GM12878 (cell line): ENCODE data around the gene MAN1A1. TPM values are rescaled to one million over a fixed set of nuclear protein-coding genes. Genes with fewer than 3 reads are reported as not detected.

ENCODE experiments used
- BCL11A ChIP-seq: IDR thresholded peaks from 2 replicates; pipeline ENCODE4 v1.6.1; 2011; ENCODE audit warnings: low read depth, low read length
- CBX3 ChIP-seq: fragments of 200-600 bp; sonication (generic); IDR thresholded peaks from 2 replicates; pipeline ENCODE4 v1.6.1; 2016; ENCODE audit warnings: low read depth, borderline replicate concordance
- CHD2 ChIP-seq: IDR thresholded peaks from 2 replicates; pipeline ENCODE4 v1.6.1; 2011; ENCODE audit warnings: low read depth, low read length, improper control_type of control experiment, borderline replicate concordance
- CREB1 ChIP-seq: IDR thresholded peaks from 2 replicates; pipeline ENCODE4 v1.6.1; 2012; ENCODE audit warnings: low read depth, mild to moderate bottlenecking, inconsistent platforms
- EED ChIP-seq: sonication (generic); IDR thresholded peaks from 2 replicates; pipeline ENCODE4 v1.6.1; 2016; ENCODE audit warnings: antibody characterized with exemption, low read depth
- HDAC2 ChIP-seq: fragments of 200-600 bp; sonication (generic); IDR thresholded peaks from 2 replicates; pipeline ENCODE4 v1.6.1; 2017
- HSF1 ChIP-seq: fragments of 150-350 bp; IDR thresholded peaks from 2 replicates; pipeline ENCODE4 v1.6.1; 2014; ENCODE audit warnings: mild to moderate bottlenecking, low read depth, low read length
- IKZF1 ChIP-seq: fragments of 450-650 bp; conservative IDR thresholded peaks from 2 replicates; pipeline ENCODE4 v1.6.1; 2017; ENCODE audit warnings: antibody characterized with exemption, mild to moderate bottlenecking
- IRF4 ChIP-seq: IDR thresholded peaks from 2 replicates; pipeline ENCODE4 v1.6.1; 2011; ENCODE audit warnings: low read depth, low read length
- JUNB ChIP-seq: IDR thresholded peaks from 2 replicates; pipeline ENCODE4 v1.6.1; 2016; ENCODE audit warnings: antibody characterized with exemption, mild to moderate bottlenecking
- KAT2A ChIP-seq: conservative IDR thresholded peaks from 2 replicates; pipeline ENCODE4 v1.6.1; 2011; ENCODE audit warnings: low read depth, low read length; ENCODE audit not compliant: control insufficient read depth
- KLF5 ChIP-seq: fragments of 450-650 bp; IDR thresholded peaks from 2 replicates; pipeline ENCODE4 v1.6.1; 2014; ENCODE audit warnings: mild to moderate bottlenecking; ENCODE audit not compliant: partially characterized antibody
- NKRF ChIP-seq: fragments of 450-650 bp; conservative IDR thresholded peaks from 2 replicates; pipeline ENCODE4 v1.6.1; 2017; ENCODE audit warnings: mild to moderate bottlenecking, moderate library complexity
- NR2C1 ChIP-seq: fragments of 450-650 bp; IDR thresholded peaks from 2 replicates; pipeline ENCODE4 v1.6.1; 2017; ENCODE audit warnings: antibody characterized with exemption, mild to moderate bottlenecking, moderate library complexity
- POU2F2 ChIP-seq: IDR thresholded peaks from 3 replicates; pipeline ENCODE4 v1.6.1; 2011; ENCODE audit warnings: low read depth, mild to moderate bottlenecking, low read length, borderline replicate concordance
- SREBF1 ChIP-seq: IDR thresholded peaks from 2 replicates; pipeline ENCODE4 v1.6.1; 2012; ENCODE audit warnings: mild to moderate bottlenecking, low read length
- SUZ12 ChIP-seq: fragments of 200-600 bp; sonication (generic); IDR thresholded peaks from one replicate; pipeline ENCODE4 v1.6.1; 2018; ENCODE audit warnings: antibody characterized with exemption, mild to moderate bottlenecking; ENCODE audit not compliant: unreplicated experiment
- TAF1 ChIP-seq: IDR thresholded peaks from 2 replicates; pipeline ENCODE4 v1.6.1; 2011; ENCODE audit warnings: mild to moderate bottlenecking, low read depth, low read length, borderline replicate concordance
- TBL1XR1 ChIP-seq: IDR thresholded peaks from 2 replicates; pipeline ENCODE4 v1.6.1; 2012; ENCODE audit warnings: low read depth, low read length, improper control_type of control experiment
- ZBTB4 ChIP-seq: fragments of 450-650 bp; formaldehyde crosslinking; IDR thresholded peaks from 2 replicates; pipeline ENCODE4 v1.4.0; 2022; ENCODE audit warnings: mild to moderate bottlenecking, moderate library complexity
- ZSCAN29 ChIP-seq: fragments of 450-650 bp; IDR thresholded peaks from 2 replicates; pipeline ENCODE4 v1.6.1; 2017; ENCODE audit warnings: mild to moderate bottlenecking, moderate library complexity
- ZZZ3 ChIP-seq: IDR thresholded peaks from 2 replicates; pipeline ENCODE4 v1.6.1; 2011; ENCODE audit warnings: low read depth; ENCODE audit not compliant: control insufficient read depth, insufficient read length
- polyA plus RNA-seq, 11 experiments: library from polyadenylated mRNA; depleted of rRNA in 4 of 11; unstranded in 6 of 11; stranded (reverse) in 5 of 11; fragments of >200 nt; fragmentation: Nextera tagmentation in 4 of 11; fragmentation: Illumina TruSeq in 1 of 11; extraction: Ambion mirVana in 4 of 11; extraction: Trizol in 1 of 11; gene quantifications; 1 replicate in 1 of 11; 2 replicates in 10 of 11; pipeline versions ENCODE4 v1.2.1 to v1.2.3, GENCODE V29; 2011 to 2016; ENCODE audit warnings: inconsistent platforms in 2 of 11, missing spikeins in 2 of 11, low read depth in 1 of 11
- total RNA-seq, 4 experiments: library from RNA; depleted of rRNA in 3 of 4; stranded (reverse); fragments of >200 nt in 3 of 4; fragmentation: Illumina TruSeq in 1 of 4; extraction: Trizol in 1 of 4; gene quantifications; 2 replicates each; pipeline versions ENCODE4 v1.2.1 to v1.2.3, GENCODE V29; 2013 to 2021

The MAN1A1 gene
- total and polyA plus RNA-seq, 10 of the 15 experiments (the other 5 are each of a cell fraction or from before 2014, with no cell fraction given): 5.4 to 28.1 (median 19.5) TPM

- TF ChIP-seq CREB1 (no peak), TBL1XR1 (peak; percentile 44; the same call in 1 of the 2 replicates), CBX3 (no peak), KLF5 (no peak), IKZF1 (peak; percentile 94), ZSCAN29 (no peak), EED (no peak), POU2F2 (no peak), NKRF (0 out of 2 replicates have a peak, but pooled peaks have one; percentile 11), CHD2 (0 out of 2 replicates have a peak, but pooled peaks have one; percentile 30), SREBF1 (no peak), HDAC2 (no peak), SUZ12 (no peak), ZZZ3 (no peak), JUNB (0 out of 2 replicates have a peak, but pooled peaks have one; percentile 20), BCL11A (peak; percentile 67), NR2C1 (no peak), IRF4 (no peak), TAF1 (no peak), ZBTB4 (CRISPR knock-in tag) (no peak), HSF1 (no peak), KAT2A (no peak)
These were observed 40.4 kb downstream of the MAN1A1 start (continued) for GRCh38 chr6:119308991-119309657.
